AG04450 (cell line): Measurements from ENCODE around the gene UPK1A. TPM values are rescaled to one million over a fixed set of nuclear protein-coding genes. Genes with fewer than 3 reads are reported as not detected.

Experiments used
- CTCF ChIA-PET: fragments of 300-600, 350-600 bp; formaldehyde crosslinking; extraction: SDS; loops from one replicate; lab custom pipeline; 2022; ENCODE audit warnings: antibody characterized with exemption, inconsistent platforms; lab: Charles Lee
- POLR2A ChIA-PET: fragments of 350-600 bp; formaldehyde crosslinking; extraction: SDS; loops from one replicate; lab custom pipeline; 2021; ENCODE audit warnings: antibody characterized with exemption, inconsistent platforms; lab: Yijun Ruan, JAX
- DNase-seq: peaks from one replicate; pipeline ENCODE4 v3.0.0-alpha.2; 2011; ENCODE audit warnings: low read depth, low spot score
- H3K27ac ChIP-seq: one replicate; pipeline ENCODE4 v1.5.1; 2012; ENCODE audit warnings: low read depth, low read length, control low read depth
- H3K27me3 ChIP-seq: one replicate; pipeline ENCODE4 v1.6.0; 2012; ENCODE audit warnings: low read length; ENCODE audit not compliant: control insufficient read depth, insufficient read depth
- H3K4me3 ChIP-seq: 2 replicates; pipeline ENCODE4 v1.5.1; 2011; ENCODE audit warnings: mild to moderate bottlenecking, low read depth, low read length, control low read depth
- H3K9me3 ChIP-seq: 2 replicates; pipeline ENCODE4 v1.5.1; 2012; ENCODE audit warnings: low read length; ENCODE audit not compliant: control insufficient read depth, insufficient read depth
- polyA plus RNA-seq: library from polyadenylated mRNA; depleted of rRNA; stranded (reverse); fragments of >200 nt; gene quantifications from 2 replicates; pipeline ENCODE4 v1.2.3, GENCODE V29; 2011
- TF ChIP-seq, protein P1 (sequence below): IDR thresholded peaks from 2 replicates; pipeline ENCODE4 v1.5.1; 2011; ENCODE audit warnings: low read depth, low read length, control low read depth, inconsistent platforms

The UPK1A gene
- polyA plus RNA-seq, 1 experiment = not detected

DNA sequence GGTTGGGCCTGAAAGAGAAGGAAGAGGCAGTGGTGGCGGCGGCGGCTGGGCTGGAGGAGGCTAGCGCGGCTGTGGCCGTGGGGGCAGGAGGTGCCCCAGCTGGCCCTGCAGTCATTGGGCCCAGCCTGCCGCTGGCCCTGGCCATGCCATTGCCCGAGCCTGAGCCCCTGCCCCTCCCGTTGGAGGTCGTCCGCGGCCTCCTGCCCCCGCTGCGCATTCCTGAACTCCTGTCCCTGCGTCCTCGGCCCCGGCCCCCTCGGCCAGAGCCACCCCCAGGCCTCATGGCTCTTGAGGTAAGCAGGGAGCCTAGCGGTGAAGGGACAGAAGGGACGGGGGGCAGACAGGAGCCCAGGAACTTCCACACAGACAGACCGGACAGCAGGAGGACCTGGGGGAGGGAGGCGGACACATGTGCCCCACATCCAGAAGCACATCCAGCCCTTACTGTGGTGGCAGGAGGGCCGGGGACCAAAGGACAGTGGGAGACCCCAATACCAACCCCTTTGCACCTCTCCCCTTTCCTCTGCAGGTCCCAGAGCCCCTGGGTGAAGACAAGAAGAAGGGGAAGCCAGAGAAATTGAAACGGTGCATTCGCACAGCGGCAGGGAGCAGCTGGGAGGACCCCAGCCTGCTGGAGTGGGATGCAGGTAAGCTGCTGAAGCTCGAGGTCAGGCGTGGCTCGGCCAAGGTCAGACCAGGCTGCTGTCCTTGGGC lies 32.4 kb upstream of the UPK1A start:
- Histone ChIP-seq H3K4me3 (no peak overlapping the region), H3K27ac (no peak overlapping the region), H3K27me3 (no peaks in the 10 kb centered on the region), H3K9me3 (peaks cover 4% of the 10 kb centered on the region; the same call in 1 of the 2 replicates)
- ChIA-PET POLR2A (no interaction called here), CTCF (no interaction called here)
- no peak for DNase-seq
- TF ChIP-seq, protein P1, sequence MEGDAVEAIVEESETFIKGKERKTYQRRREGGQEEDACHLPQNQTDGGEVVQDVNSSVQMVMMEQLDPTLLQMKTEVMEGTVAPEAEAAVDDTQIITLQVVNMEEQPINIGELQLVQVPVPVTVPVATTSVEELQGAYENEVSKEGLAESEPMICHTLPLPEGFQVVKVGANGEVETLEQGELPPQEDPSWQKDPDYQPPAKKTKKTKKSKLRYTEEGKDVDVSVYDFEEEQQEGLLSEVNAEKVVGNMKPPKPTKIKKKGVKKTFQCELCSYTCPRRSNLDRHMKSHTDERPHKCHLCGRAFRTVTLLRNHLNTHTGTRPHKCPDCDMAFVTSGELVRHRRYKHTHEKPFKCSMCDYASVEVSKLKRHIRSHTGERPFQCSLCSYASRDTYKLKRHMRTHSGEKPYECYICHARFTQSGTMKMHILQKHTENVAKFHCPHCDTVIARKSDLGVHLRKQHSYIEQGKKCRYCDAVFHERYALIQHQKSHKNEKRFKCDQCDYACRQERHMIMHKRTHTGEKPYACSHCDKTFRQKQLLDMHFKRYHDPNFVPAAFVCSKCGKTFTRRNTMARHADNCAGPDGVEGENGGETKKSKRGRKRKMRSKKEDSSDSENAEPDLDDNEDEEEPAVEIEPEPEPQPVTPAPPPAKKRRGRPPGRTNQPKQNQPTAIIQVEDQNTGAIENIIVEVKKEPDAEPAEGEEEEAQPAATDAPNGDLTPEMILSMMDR = no peak

DNA sequence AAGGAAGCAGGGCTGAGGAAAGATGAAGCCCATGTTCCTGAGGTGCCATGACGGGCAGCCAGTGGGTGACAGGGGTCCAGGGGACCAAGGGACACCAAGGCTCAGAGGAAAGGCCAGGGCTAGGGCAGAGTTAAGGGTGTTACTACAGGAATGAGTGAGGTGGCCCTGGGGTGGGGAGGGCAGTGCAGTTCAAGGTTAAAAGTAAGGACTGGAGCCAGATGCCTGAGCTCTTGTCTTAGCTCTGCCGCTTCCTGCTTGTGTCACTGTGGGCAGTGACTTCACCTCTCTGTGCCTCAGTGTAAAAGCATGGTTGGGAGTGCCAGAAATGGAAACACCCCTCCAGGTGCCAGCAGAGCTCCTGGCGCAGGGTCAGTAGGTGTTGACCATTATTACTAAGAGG lies 29.7 kb upstream of the UPK1A start:
- no peak overlapping the region for H3K27ac ChIP-seq
- no peak for DNase-seq
- no peaks in the 10 kb centered on the region for H3K9me3 ChIP-seq
- CTCF ChIA-PET = no interaction called here
- H3K4me3 ChIP-seq = no peak overlapping the region
- POLR2A ChIA-PET = no interaction called here
- TF ChIP-seq, protein P1 = no peak
- no peaks in the 10 kb centered on the region for H3K27me3 ChIP-seq

DNA sequence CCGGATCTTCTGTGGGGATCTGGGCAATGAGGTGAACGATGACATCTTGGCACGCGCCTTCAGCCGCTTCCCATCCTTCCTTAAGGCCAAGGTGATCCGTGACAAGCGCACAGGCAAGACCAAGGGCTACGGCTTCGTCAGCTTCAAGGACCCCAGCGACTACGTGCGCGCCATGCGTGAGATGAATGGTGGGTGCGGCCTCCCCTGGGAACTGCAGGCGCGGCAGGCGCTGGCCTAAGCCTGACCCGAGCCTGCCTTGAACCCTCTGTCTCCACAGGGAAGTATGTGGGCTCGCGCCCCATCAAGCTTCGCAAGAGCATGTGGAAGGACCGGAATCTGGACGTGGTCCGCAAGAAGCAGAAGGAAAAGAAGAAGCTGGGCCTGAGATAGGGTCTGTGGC lies 29.2 kb upstream of the UPK1A start:
- TF ChIP-seq, protein P1 = no peak
- ChIA-PET CTCF (no interaction called here), POLR2A (no interaction called here)
- Histone ChIP-seq H3K27me3 (no peaks in the 10 kb centered on the region), H3K4me3 (no peak overlapping the region), H3K27ac (no peak overlapping the region), H3K9me3 (no peaks in the 10 kb centered on the region)
- DNase-seq = no peak

DNA sequence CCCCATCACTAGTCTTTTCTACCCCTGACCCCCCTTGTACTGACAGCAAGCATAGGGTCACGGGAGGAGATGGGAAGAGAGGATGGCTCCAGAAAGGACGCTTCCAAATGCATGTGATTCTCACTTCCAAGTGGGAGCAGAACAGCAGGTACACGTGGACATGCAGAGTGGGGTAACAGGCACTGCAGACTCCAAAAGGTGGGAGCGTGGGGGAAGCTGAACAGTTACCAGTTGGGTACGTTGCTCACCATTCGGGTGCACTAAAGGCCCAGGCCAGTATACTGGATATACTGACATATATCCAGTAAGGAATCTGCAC lies 27.0 kb upstream of the UPK1A start:
- no peak for DNase-seq
- ChIA-PET CTCF (no interaction called here), POLR2A (interaction anchor here (1.0 kb wide), 1 partner anchor 9 kb away, joined by 4 read pairs; the partner anchor contains the start of gene COX6B1)
- no peaks in the 10 kb centered on the region for H3K9me3 ChIP-seq
- H3K4me3 ChIP-seq = no peak overlapping the region
- no peak overlapping the region for H3K27ac ChIP-seq
- no peaks in the 10 kb centered on the region for H3K27me3 ChIP-seq
- TF ChIP-seq, protein P1 = no peak

DNA sequence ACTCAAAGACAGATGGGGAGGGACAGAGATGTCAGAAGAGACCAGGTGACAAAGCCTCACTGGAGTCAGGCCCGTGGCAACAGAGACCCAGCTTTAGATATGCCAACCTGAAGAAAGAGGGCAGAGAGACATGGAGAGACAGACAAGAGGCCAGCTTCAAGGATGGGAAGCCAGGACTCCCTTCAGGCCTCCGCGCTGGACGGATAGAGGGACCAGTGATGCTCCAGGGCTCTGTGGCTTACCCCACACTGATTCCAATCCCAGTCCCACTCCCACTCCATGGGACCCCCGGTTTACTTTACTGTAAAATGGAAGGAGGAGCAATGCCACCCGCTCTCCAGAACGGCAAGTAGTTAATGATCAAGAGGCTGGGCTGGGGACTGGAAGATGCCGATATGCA lies 26.5 kb upstream of the UPK1A start:
- CTCF ChIA-PET = no interaction called here
- POLR2A ChIA-PET = interaction anchor here (0.7 to 1.0 kb wide), 2 partner anchors 8 to 609 kb away, joined by 3 to 4 read pairs; partner anchors contain the start of gene COX6B1
- Histone ChIP-seq H3K9me3 (no peaks in the 10 kb centered on the region), H3K27me3 (no peaks in the 10 kb centered on the region), H3K27ac (no peak overlapping the region), H3K4me3 (no peak overlapping the region)
- DNase-seq = no peak
- TF ChIP-seq, protein P1 = no peak
